Measurements from ENCODE around the gene URB1. TPM values are rescaled to one million over a fixed set of nuclear protein-coding genes. Genes with fewer than 3 reads are reported as not detected.
"Not testable (repeated sequence)": the region's sequence is repeated elsewhere in the genome, so short reads cannot be mapped to it uniquely, and the experiment has no call there.

Gene URB1
- total RNA-seq, 1 experiment from 2014 or later: 20.9 TPM

DNA sequence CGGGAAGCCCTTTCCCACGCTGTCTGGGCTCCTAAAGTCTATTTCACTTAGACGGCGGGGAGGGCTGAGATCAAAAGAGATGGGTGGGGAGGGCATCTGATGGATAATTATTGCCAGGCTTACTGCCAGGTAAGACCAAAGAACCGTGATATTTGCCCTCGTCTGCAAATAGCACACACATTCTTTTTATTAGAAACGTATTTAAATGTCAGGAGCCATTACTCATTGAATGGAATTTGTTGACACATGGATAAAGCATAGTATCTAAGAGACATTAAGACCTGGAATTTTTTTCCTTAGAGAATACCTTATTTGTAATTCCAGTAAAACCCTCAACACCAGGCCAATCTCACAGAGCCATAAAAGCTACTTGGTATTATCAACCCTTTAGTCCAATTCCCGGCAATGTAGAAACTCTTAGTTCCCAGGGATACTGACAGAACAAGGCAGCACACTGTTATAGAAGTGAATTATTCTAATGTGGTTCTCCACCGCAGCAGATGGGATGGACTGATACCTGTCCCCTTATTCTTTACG, 10.6 kb downstream of the URB1 start:
- no peak for DNase-seq (ENCODE audit: low spot score)
- in situ Hi-C loops (cut with HindIII; ENCODE audit: low sequenced_read_pairs): no loop called here

DNA sequence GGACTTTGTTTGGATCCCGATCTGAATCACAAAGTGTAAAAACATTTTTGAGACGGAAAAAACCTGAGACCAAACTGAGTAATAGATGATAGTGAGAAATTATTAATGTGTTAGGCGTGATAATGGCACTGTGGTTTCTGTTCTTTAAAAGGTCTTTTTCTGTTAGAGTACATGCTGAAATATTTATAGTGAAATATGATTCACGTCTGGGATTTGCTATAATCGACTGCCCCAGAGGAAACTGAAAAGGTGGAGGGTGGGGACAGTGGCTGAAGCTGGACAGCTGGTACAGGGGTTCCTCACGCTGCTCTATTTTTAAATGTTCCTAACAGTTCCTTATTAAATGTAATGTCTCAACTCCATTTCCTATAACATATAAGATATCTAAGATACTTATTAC, 11.2 kb downstream of the URB1 start:
- DNase-seq (ENCODE audit: low spot score): no peak
- in situ Hi-C loops (cut with HindIII; ENCODE audit: low sequenced_read_pairs): no loop called here

DNA sequence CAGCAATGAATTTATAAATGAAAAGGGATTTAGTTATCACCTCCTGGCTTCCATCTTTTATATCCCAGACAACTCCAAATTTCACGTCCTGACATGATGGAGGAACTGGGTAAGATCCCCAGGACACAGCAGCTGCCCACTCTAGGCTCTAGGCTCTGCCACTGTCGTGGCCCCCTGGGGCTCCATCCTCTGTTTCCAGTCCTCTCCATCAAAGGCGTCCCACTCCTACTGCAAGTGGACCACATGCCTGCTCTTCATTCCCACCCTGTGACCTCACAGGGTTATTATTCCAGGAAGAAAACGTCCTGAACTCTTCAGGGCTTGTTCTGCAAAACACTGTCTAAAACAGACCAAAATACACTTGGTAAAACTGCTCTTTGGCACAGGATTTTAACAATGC, 11.9 kb downstream of the URB1 start:
- DNase-seq (ENCODE audit: low spot score): no peak
- in situ Hi-C loops (cut with HindIII; ENCODE audit: low sequenced_read_pairs): no loop called here

DNA sequence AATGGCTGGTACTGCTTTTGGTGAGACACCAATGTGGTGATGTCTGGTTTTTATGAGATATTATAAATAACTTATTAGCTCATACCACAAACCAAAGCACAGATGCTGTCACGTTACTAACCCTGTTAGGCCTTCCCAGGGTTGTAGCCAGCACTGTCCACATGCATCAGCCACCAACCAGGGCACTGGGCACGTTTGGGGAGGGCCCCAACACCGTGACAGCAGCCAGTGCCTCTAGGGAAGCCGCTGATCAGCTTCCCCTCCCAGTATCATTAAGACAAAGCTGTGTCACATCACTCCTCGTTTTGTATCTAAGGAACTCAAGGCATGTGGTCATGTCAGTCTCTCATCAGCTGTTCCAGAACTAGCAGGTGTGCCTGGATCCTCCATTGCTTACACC, 13.9 kb downstream of the URB1 start:
- in situ Hi-C loops (cut with HindIII; ENCODE audit: low sequenced_read_pairs): no loop called here
- no peak for DNase-seq (ENCODE audit: low spot score)

DNA sequence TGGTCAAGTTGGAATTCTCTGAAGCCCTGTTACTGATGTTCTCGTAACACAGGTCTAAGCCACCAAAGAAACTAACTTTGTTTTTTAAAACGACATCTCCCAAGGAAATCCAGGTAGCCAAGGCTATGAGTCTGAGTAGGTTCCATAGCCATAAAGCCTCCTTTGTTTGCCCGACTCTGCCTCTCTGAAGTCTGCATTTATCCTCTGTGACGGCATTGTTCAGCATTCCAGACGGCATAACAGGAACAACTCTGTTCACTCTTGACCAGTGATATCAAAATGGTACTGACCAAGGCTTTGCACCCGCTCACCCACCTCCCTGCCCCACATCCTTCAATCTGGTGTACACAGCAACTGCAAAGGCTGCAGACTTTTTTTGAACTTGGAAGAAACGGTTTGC, 14.8 kb downstream of the URB1 start:
- in situ Hi-C loops (cut with HindIII; ENCODE audit: low sequenced_read_pairs): no loop called here

DNA sequence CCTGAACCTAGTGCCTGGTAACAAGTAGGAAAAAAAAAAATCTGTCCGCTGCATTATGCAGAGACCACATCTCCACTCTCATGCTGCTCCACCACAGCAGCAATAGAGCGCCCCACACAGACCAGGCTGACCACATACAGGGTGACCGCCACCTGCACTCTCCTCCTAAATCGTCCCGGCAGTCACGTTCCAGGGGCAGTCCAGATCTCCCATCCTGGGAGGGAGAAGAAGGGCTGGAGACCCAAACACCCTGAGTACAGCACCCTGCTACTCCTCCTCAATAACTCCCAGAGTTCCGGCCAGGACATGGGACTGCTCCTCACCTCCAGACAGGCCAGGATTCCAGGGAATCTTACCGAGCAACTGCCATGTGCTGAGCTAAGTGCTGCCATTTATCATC, 15.3 kb downstream of the URB1 start:
- DNase-seq (ENCODE audit: low spot score): no peak
- in situ Hi-C loops (cut with HindIII; ENCODE audit: low sequenced_read_pairs): no loop called here

More for the DNA sequence above, 14.8 kb downstream of the URB1 start:
- no peak for DNase-seq (ENCODE audit: low spot score)

DNA sequence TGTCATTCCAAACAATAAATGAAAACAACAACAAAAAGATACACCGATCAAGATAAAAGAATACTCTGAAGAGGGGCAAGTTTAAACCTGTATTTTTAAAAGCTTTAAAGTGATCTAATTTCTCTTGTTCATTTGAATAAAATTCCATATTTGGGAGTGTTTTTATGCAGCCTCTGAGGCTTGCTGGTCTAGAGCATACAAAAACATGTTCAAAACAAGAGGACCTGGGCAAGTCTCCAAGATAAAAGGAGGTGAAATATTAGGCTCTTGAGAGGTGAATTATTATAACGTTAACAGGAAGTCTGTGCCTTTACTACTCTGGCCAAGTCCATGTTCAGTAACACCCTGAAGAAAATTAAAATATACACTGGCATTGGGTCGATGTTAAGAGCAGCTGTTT, 20.1 kb downstream of the URB1 start:
- no peak for DNase-seq (ENCODE audit: low spot score)
- in situ Hi-C loops (cut with HindIII; ENCODE audit: low sequenced_read_pairs): no loop called here

DNA sequence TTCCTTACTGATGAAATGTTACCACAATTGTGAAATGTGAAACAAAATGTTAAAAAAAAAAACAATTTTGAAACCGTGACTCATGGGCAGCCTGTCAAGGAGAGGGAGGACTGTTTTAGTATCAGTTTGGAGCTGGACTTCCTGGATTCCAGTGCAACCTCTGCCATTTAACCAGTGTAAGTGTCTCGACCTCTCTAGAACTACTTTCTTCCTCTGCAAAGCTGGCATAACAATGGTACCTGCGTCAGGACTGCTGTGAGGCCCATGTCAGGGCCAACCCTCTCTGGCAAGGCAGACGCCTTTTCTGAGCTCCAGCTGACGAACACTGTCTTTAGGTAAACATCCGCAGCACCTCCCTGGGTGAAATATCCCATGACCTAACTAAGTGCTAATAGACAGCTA, 20.9 kb downstream of the URB1 start:
- DNase-seq (ENCODE audit: low spot score): no peak
- in situ Hi-C loops (cut with HindIII; ENCODE audit: low sequenced_read_pairs): no loop called here

DNA sequence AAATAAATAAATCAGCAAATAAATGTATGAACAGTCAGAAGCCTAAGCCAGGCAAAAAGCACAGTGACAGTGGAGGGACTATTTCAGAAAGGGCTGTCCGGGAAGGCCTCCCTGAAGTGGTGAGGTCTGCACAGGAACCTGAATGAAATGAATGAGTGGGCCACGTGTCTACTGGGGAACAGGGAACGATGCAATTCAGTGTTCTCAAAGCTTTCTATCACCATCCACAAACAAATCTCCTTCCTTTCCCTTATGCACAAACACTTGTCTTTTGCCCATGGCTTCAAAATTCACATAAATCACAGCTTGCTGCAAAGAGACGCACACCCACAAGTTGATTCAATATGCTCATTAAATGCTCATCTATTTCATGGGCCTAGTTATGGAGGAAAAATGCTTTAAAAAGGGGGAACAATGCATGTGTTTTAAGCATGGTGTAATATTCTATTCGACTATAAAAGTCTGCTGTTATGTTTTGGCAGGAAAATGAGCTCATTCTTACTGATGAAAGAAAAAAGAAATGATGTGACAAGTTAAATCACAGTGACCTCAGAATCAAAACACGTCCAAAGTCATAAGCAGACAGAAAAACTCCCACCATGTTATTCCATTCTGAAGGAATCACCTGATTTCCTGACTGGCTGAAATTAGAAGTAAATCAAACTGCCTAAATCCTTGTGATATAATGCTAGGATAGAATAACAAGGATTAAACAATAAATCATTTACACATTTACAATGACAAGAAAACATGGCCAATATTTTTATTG, 21.6 kb downstream of the URB1 start:
- no peak for DNase-seq (ENCODE audit: low spot score)
- in situ Hi-C loops (cut with HindIII; ENCODE audit: low sequenced_read_pairs): no loop called here

DNA sequence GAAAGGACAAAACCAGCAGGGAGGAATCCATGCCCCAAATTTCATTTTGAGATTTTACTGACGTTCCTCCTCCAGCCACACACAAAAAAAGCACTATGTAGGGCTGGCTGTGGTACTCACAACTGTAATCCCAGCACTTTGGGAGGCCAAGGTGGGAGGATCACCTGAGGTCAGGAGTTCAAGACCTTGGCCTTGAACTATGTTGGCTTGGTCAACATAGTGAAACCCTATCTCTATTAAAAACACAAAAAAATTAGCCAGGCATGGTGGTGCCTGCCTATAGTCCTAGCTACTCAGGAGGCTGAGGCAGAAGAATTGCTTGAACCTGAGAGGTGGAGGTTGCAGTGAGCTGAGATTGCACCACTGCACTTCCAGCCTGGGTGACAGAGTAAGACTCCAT, 23.9 kb downstream of the URB1 start:
- in situ Hi-C loops (cut with HindIII; ENCODE audit: low sequenced_read_pairs); DNase-seq (ENCODE audit: low spot score): not testable (repeated sequence)

DNA sequence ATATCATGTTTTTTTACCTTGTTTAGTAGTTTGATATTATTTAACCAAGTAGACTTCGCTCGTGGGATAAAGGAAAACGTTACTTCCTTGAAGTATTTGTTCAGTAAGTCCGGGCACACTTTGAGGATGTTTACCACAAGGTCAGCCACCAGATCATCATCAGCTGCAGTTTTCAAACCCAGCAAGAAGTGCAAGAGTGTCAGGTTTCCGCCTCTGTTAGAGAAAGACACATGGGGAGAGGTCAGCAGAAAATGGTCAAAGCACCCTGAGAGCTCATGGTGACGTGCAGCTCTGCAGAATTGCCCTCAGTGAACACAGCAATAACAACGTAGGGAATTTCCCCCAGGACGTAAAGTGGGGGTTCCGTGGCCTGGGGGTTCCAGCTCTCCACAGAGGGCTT, 24.4 kb downstream of the URB1 start:
- in situ Hi-C loops (cut with HindIII; ENCODE audit: low sequenced_read_pairs): no loop called here
- DNase-seq (ENCODE audit: low spot score): no peak

DNA sequence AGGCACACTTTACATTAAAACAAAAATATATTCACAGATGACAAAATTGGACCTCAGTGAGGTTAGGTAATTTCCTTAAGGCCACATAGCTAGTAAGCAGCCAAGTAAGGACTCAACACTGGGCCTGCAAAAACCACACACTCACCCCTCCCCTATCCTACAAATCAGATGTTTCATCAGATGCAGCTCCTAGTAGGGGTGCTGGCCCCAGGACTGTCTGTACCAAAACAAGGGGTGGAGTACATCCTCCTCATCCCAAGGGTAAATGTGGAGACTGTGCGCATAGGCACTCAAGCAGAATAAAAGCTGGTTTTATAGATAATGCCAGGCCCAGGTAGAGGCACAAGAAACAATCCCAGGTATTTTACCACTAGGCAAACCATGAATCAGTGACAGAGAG, 25.7 kb downstream of the URB1 start:
- in situ Hi-C loops (cut with HindIII; ENCODE audit: low sequenced_read_pairs): no loop called here

DNA sequence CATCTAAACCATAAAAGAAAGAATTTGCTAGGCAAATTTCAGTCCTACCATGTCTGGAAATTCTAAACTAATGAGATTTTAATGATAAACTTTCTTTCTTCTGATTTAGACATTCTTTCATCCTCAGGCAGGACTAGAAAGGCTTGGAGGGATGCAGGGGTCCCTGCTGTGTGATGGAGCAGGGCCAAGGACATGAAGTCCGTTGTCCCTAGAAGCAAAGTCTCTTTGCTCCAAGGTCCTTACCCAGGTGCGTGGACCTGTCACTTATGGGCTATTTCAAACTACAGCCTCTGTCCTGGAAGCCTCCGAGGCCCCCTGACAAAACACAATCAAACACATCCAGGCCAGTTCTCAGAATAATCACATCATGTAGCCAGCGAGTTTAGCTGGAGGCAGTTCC, 26.6 kb downstream of the URB1 start:
- peak; percentile 66 for DNase-seq (ENCODE audit: low spot score)
- in situ Hi-C loops (cut with HindIII; ENCODE audit: low sequenced_read_pairs): no loop called here

More for the DNA sequence above, 25.7 kb downstream of the URB1 start:
- peak; percentile 41 for DNase-seq (ENCODE audit: low spot score)

DNA sequence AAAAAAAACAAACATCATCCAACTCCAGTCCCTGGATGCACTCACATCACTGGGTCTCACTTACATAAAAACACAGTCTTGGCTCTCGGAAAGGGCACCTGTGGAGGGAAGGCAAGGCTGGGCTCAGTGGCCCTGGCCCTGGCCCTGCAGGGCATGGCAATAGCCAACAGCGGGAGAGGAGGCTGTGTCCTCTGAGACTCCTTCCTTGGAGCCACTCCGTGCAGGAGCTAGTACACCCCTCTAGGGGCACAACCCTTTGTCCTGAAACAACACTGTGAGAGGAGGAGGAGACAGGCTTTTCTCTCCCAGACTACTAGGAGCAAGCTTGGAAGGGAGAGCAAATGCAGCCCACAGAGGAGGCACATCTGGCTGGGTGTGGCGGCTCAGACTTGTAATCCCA, 28.0 kb downstream of the URB1 start:
- in situ Hi-C loops (cut with HindIII; ENCODE audit: low sequenced_read_pairs): no loop called here
- no peak for DNase-seq (ENCODE audit: low spot score)

DNA sequence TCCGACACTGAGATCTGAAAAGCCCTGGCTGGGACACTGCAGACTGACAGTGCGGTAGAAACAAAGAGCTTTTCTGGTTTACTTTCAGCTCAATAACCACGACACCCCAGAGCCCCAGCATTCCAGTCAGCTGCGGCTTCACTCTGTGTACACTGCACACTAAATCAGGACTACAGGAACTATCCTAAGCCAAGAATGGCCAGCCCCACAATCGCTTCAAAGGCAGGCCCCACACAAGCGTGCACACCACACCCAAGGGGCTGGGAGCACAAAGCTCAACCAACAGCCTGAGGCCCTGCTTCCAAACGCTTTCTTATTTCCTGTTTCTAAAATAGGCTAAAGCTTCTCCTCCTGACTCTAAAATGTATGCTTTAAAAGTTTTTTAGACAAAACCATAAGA, 28.4 kb downstream of the URB1 start:
- DNase-seq (ENCODE audit: low spot score): no peak
- in situ Hi-C loops (cut with HindIII; ENCODE audit: low sequenced_read_pairs): no loop called here

DNA sequence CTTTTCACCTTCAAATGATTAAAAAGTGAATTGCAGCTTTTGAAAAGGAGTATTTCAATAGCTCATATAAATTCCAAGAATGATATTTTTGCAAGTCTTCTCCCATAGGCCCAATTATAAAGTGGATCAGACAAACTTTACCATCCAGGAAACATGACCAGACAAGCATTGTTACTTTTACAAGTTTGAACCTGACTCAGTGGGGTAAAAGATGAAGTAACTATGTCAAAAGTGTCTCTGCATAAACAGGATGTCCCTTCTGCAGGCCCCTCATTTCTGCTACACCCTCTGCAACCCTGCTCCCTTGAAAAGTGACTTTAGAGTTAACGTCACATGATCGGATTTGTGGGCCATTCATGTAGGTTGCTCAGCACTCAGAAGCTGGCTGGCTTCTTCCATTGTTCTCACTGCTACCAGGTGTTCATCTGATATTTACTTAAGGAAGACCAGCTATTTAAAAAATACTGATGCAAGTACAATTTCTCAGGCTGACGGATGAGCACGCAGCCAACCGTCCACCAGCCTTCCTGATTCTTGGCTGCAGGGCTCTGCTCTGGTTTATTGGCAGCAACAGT, 32.3 kb downstream of the URB1 start:
- no peak for DNase-seq (ENCODE audit: low spot score)
- in situ Hi-C loops (cut with HindIII; ENCODE audit: low sequenced_read_pairs): no loop called here

DNA sequence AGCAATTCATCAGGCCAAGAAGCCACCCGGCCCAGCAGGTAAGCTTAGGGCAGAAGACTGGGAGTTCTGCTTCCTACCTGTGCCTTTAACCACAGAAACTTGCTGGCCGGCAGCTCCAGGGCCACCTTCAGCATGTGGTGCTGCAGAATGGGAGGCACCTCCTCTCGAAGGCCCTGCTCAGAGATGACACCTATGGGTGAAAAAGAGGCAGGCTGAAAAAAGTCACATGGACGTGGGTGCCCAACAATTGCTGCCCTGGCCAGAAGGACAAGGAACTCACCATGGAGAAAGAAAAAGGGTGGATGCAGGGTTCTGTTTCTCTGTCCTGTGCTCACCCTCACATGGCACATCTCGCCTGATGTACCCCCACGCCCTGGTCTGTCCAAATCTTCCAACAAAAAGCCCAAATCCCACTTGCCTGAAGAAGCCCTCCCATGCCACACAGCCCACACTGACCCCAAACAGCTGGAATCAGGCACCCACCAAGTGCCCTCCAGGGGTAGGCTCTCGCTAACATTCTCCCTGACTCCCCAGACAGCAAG, 33.0 kb downstream of the URB1 start:
- in situ Hi-C loops (cut with HindIII; ENCODE audit: low sequenced_read_pairs): no loop called here
- DNase-seq (ENCODE audit: low spot score): no peak

DNA sequence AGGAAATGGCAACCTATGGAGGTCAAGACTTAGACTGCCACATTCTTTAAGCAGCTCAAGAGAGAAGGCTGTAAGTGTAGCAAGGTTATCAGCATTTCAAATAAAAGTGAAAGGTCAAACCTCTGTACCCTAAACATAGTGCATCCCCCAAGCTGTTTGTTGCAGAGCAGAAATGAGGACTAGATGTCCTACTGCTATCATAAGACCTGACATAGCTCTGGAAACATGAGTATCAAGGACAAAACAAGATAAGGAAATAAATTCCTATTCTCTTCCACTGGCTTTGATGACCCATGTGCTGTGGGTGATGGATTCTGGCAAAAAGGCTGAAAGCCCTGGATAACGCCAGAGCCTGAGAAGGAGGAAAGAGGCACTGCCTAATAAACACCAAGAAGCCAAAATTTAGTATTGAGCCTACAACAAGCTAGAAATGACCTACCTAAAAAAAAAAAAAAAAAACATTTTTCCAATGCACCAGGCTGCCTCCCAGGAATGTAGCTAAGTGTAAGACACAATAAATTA, 35.9 kb downstream of the URB1 start:
- no peak for DNase-seq (ENCODE audit: low spot score)
- in situ Hi-C loops (cut with HindIII; ENCODE audit: low sequenced_read_pairs): no loop called here

DNA sequence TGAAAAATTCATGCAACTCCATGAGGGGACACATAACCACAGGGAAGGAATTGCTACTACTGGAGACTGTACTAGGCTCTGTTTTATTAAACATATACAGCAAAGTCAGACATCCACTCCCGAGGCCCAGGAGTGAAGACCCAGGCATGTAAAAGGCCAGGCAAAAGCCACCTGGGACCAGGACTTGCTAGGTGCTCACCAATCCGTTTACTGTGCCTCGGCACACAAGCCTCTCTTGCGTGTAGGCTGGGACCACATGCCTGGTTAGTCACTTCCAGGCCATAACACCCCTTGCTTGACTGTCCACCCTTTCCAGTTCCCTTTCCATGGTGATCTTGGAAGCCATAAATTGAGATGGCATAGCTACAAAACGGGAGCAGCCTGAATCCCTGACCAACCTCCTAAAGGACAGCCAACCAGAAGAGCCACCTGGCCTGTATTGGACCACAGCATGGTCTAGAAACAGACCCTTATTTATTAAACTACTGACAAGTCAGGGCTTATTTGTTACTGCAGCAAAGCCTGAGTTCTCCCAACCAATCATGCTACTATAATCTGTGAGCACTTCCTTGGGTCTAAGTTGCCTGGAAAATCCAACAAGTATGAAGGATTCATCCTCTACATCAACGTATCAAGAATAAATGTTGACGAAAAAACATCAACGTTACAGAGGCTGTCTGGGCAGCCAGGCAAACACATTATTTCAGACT, 39.7 kb downstream of the URB1 start:
- in situ Hi-C loops (cut with HindIII; ENCODE audit: low sequenced_read_pairs): no loop called here
- DNase-seq (ENCODE audit: low spot score): no peak

DNA sequence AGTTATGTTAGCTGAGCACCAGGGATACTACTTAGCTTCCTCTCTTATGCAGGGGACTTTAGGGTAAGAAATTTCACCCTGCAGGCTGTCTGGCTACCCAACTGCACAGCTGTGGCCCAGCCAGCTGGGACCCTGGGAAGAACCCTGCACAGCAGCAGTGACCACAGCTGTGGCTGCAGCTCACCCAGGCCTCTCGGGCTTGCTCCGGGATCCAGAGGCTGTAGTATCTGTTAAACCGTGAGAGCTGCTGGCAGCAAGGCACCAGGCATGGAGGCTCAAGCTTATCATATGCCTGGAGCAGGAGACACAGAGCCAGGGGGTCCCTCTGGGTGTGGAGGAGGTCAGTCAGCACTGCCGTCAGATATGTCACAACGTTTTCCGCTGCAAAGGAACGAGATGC, 40.3 kb downstream of the URB1 start:
- DNase-seq (ENCODE audit: low spot score): no peak
- in situ Hi-C loops (cut with HindIII; ENCODE audit: low sequenced_read_pairs): no loop called here

Measured in G401 (cell line).